NOMO-1 (cell line): ENCODE data around the gene WNT11.

Experiments
- DNase-seq, 2 experiments: peaks; one replicate each; lab custom pipeline; 2025; ENCODE audit not compliant: unreplicated experiment in 2 of 2; lab: John Stamatoyannopoulos, UW

WNT11 gene

GRCh38 chr11:76177250-76177686 is 29.0 kb downstream of the WNT11 start:
- no peak for DNase-seq

- no peak for DNase-seq
These were observed 29.8 kb downstream of the WNT11 start for GRCh38 chr11:76176463-76176862.

DNA sequence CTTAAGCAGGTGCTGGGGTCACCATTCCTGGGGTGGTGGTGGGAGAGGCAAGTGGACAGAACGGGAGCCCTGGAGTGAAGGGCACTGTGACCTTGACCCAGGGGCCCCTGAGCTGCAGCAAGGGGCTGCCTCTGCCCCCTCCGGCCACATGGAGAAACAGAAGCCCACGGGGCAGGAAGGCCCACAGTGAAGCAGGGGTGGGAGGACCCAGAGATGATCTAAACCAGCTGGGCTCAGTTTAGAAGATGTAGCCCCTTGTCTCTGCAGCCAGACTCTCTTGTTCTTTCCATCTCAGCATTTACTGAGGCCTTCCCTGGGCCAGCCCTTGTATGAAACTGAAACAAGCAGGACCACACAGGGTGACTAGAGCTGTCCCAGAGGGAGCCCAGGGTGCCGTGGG is 30.5 kb downstream of the WNT11 start:
- no peak for DNase-seq

DNA sequence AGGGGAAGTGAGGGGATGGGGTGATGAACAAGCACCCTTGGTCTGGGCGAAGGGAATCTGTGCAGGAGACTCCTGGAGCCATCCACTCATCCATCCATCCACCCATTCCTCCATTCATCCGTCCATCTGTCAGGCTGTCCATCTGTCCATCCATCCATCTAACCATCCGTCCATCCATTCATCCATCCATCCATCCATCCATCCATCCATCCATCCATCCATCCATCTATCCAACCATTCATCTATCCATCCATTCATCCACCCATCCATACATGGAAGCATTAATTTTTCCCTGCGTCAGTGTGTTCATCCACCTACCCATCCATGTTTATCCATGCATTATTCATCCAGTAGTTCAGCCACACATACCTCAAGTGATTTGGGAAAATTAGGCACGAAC is 32.0 kb downstream of the WNT11 start:
- DNase-seq: no peak

GRCh38 chr11:76173663-76174062 is 32.6 kb downstream of the WNT11 start:
- DNase-seq: no peak

- DNase-seq: no peak
These were observed 33.7 kb downstream of the WNT11 start for GRCh38 chr11:76172583-76172982.

- DNase-seq: no peak
These were observed 35.8 kb downstream of the WNT11 start for GRCh38 chr11:76170468-76170867.

GRCh38 chr11:76169473-76169896 is 36.8 kb downstream of the WNT11 start:
- no peak for DNase-seq

DNA sequence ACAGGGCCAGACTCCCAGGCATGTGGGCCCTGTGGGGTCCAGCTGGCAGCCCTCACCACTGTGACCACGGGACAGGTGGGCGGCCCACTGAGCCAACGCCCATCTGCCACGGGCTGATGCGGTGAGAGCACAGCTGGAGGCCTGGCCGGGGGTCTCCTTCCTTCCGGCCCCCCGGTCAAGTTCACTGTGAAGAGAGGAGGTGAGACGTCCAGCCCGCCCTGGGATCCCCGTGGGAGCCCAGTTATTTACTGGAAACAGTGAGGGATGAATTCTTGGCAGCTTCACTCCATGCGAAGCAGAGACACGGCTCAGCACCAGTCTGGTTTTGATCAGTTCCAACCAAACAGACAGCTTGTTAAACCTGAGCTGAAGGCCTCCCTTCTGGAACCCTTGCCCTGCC is 38.7 kb downstream of the WNT11 start:
- no peak for DNase-seq

DNA sequence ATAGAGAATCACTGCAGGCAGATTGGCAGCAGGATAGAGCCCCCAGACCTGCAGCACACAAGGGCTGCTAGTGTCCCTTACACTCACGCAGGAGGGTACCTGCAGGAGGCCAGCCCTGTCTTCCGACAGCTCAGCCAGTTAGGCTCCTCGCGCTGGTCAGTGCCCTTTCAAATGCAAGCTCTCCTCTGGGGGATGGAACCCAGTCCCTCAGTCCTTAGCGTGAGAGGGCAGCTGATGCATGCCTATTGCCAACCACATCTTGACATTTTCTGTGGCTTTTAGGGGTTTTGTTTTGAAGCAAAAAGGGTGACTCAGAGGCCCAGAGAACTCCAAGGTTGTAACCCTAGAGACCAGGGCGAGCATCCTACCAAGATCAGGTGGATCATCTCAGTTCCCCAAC is 40.0 kb downstream of the WNT11 start:
- no peak for DNase-seq

GRCh38 chr11:76164861-76165751 is 41.2 kb downstream of the WNT11 start:
- no peak for DNase-seq

- DNase-seq: no peak
These were observed 42.2 kb downstream of the WNT11 start for GRCh38 chr11:76164081-76164480.

- DNase-seq: no peak
These were observed 42.9 kb downstream of the WNT11 start for GRCh38 chr11:76163289-76163880.

DNA sequence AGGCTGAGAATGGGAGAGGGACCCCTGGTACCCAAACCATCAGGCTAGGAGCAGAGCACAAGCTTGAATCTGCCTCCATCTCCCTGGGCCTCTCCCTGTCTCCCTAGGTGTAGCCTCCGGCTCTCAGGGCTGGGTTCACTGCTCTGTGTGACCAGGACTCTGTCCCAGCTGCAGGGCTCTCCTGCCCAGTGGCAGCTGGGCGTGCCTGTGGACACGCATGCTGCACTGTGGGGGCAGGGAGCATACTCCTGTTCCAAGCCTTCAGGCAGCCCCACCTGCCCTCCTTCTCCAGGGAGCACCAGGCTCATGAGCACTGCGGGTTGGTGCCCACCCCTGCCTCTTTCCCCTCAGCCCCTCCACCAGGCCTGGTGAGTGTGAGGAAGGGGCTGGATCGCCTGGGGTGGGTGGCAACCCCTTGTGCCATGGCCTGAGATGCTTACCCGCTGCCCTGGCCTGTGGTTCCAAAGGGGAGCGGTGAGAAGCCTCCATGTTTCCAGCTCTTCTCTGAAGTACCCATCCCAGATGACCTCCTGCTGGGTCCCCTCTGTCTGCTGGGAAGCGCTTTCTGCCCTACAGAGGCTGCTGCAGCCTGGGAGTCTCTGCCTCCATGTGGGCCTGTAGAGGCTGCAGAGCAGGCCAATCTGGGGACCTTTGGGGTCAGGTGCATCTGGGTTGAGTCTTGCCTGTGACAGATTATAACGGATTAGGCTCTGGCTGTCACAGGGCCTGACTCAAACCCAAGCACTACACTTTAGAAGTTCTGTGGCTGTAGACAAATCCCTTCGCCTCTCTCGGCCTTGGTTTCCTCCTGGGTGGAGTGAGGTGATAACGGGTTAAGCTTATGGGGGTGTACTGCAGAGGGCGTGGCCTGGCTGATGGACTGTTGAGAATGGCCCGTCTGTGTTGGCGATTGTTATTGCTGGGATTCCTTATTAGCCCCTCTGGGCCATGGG is 43.7 kb downstream of the WNT11 start:
- no peak for DNase-seq

- DNase-seq: no peak
These were observed 44.9 kb downstream of the WNT11 start for GRCh38 chr11:76161261-76161961.

GRCh38 chr11:76160856-76161255 is 45.4 kb downstream of the WNT11 start:
- no peak for DNase-seq

DNA sequence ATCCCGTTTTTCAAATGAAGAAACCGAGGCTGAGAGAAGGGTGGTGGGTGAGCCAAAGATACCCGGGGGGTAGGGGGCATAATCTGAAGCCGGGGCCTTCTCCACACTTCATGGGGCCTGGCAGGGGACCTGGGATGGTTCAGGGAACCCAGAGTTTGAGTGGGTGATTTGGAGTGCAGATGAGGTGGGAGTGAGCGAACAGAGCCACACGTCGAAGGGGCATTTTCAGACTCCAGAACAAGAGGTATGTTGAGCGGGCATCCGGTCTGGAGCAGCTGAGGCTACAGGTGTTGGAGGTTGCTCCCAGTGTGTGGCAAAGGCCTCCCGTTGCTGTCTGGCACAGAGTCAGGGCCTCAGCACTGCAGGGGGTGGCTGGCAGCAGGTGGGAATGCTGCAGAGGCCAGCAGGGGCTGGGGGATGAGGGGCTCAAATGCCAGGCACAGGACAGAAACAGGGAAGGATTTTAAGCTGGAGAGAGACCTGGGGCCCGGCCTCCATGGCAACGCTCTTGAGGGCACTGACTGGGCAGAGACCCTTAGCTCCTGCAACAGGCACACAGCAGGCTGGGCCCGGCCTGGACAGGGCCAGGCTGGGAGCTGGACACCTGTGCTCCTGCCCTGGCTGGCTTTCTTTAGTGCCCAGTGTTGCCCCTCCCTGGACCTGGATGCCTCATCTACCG is 46.2 kb downstream of the WNT11 start:
- DNase-seq: no peak

- no peak for DNase-seq
These were observed 46.9 kb downstream of the WNT11 start for GRCh38 chr11:76159303-76159937.
